HUES6 (cell line): Measurements from ENCODE around the gene XXYLT1.

Experiments used
- H3K27ac ChIP-seq: 2 replicates; pipeline ENCODE4 v1.7.0; 2013; ENCODE audit warnings: low read depth, mild to moderate bottlenecking, low read length, inconsistent platforms
- H3K27me3 ChIP-seq: 2 replicates; pipeline ENCODE4 v1.6.1; 2013; ENCODE audit warnings: low read length; ENCODE audit not compliant: control insufficient read depth, insufficient read depth
- H3K36me3 ChIP-seq: 2 replicates; pipeline ENCODE4 v1.6.1; 2013; ENCODE audit warnings: low read length; ENCODE audit not compliant: control insufficient read depth, insufficient read depth
- H3K4me1 ChIP-seq: 2 replicates; pipeline ENCODE4 v1.6.1; 2013; ENCODE audit warnings: low read length; ENCODE audit not compliant: control insufficient read depth, insufficient read depth
- H3K4me3 ChIP-seq: 2 replicates; pipeline ENCODE4 v1.5.1; 2013; ENCODE audit warnings: low read depth, low read length
- H3K9ac ChIP-seq: one replicate; pipeline ENCODE4 v1.6.1; 2013; ENCODE audit warnings: mild to moderate bottlenecking, low read length
- H3K9me3 ChIP-seq: 2 replicates; pipeline ENCODE4 v1.6.1; 2013; ENCODE audit warnings: low read depth, low read length; ENCODE audit not compliant: control insufficient read depth, insufficient read depth

Gene XXYLT1

DNA sequence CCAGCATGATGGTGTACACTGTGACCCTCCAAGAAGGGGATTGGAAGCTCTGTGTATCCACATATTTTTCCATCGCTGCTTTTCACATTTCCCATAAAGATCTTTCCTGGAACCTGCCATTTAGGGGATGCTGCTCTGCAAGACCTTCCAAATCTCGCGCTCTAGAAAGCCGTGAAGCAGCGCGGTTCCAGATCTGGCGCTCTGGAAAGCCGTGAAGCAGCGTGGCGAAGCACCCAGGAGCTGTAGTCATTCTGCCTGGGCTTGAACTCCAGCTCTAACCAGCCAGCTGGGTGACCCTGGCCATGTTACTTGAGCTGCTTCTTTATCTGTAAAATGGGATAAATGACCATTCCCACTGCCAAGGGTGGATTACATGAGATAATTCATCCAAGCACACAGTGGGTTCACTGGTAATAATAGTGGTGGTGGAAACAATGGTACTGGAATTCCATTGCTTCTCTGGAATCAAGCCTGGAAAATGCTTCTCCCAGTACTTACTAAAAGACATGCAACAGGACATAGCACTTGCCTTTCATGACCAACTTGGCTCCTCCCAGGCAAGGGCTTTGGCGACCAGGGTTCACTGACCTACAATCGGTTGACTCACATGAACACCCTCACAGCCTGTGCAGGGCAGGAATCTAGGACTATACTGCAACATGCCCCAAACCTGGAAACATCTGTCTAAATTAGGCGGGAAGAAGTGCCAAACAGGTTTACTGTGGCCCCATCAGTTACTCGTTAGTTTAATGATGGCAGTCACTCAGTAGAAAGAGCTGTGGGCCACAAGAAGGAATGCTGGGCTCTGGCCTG, 70.7 kb downstream of the XXYLT1 start:
- no peak overlapping the region for H3K27ac ChIP-seq
- no peaks in the 10 kb centered on the region for H3K9me3 ChIP-seq
- peaks cover 24% of the 10 kb centered on the region for H3K4me1 ChIP-seq
- H3K9ac ChIP-seq, result no peak overlapping the region
- H3K27me3 ChIP-seq, result no peaks in the 10 kb centered on the region
- H3K36me3 ChIP-seq, result no peaks in the 10 kb centered on the region
- H3K4me3 ChIP-seq, result no peak overlapping the region

DNA sequence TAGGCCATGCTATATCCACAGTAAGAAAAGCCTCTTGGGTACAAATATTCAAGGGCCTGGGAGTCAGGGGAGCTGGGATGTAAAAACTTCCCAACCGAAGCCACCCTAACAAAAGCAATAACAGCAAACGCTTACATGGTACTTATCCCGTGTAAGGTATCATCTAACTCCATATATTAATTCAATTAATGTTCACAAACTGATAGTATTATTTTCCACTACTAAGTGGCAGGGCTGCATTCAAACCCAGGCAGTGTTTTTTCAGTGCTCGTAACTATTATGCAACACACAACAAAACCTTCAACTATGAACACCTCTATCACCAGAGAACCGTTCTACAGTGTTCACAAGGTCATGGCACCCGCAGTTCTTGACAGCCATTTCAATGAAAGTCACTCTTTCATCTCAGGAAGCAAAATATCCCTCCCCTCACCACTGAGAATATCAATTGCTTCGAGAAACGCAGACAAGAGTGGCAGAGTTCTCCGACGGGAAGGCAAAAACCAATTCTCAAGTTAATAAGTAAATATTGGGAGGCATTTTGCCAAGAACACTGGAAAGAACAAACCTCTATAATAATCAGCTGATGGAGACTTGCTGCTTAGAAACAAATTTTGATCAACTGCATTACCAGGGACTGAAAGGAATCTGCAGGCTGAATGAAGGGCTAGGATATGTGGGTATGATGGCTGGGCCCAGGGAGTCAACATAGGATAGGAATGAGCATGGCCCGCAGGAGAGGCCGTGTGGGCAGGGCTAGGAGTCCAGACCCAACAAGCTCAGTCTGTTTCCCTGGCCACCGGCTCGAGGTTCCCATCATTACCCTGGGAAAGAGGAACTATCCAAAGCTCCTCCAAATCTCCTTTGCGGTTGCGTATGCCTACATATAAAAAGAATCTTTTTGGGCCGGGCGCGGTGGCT, 72.3 kb downstream of the XXYLT1 start:
- no peak overlapping the region for H3K9ac ChIP-seq
- no peaks in the 10 kb centered on the region for H3K27me3 ChIP-seq
- no peaks in the 10 kb centered on the region for H3K9me3 ChIP-seq
- H3K36me3 ChIP-seq, result no peaks in the 10 kb centered on the region
- H3K27ac ChIP-seq, result no peak overlapping the region
- no peak overlapping the region for H3K4me3 ChIP-seq
- H3K4me1 ChIP-seq, result peaks cover 25% of the 10 kb centered on the region

DNA sequence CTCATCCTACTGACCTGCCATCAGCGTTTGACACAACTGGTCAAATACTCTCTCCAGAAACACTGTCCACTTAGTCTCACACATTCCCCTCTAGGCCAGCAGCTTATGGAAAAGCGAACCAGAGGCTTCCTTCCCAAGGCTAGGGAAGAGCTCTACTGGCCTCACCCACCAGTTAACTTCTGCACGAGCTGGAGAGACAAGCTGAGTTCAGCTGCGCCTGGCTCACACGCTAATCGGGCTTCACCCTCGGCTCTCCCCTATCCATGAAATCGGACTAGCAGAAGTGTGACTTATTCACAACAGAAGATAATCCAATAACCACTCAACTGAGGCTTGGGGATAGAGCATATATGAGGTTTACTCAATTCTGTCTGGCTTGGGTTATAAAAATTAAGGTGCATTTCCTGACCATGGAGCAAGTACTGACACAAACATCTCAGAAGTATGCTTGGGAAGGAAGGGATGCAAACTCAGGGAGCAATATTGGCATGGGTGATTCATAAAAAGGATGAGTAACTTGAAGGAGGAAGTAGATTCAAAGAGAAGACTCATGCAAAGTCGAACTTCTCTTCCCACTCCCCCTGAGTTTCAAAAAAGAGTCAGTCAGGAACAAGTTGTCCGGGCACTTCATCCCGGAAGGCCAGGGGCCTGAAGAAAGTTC, 73.1 kb downstream of the XXYLT1 start:
- H3K27me3 ChIP-seq, result no peaks in the 10 kb centered on the region
- no peak overlapping the region for H3K9ac ChIP-seq
- H3K36me3 ChIP-seq, result no peaks in the 10 kb centered on the region
- H3K4me1 ChIP-seq, result peaks cover 25% of the 10 kb centered on the region
- H3K27ac ChIP-seq, result no peak overlapping the region
- H3K9me3 ChIP-seq, result 0 out of 2 replicates have a peak, but pooled peaks cover under 1% of the 10 kb centered on the region
- no peak overlapping the region for H3K4me3 ChIP-seq

DNA sequence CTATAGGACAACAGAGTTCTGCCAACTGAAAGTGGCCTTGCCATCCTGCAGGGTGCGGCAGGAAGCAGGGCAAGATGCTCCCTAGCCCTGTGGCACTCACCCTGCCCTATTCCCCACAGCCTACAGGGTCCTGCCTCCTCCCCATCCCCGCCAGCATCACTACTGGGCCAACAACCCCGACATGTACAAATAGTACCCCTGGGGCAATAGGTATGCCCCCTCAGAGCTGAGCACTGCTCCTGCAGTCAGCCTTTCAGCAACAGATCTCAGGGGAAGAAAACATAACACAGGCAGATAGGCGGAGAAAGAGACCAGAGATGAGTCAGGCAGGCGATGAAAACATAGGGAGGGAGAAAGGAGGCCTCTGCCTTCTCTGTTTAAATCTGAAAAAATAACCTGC, 74.7 kb downstream of the XXYLT1 start:
- Histone ChIP-seq H3K9ac (no peak overlapping the region), H3K27me3 (no peaks in the 10 kb centered on the region), H3K9me3 (peaks cover 16% of the 10 kb centered on the region), H3K4me3 (no peak overlapping the region), H3K27ac (no peak overlapping the region), H3K36me3 (no peaks in the 10 kb centered on the region), H3K4me1 (peaks cover 25% of the 10 kb centered on the region)

DNA sequence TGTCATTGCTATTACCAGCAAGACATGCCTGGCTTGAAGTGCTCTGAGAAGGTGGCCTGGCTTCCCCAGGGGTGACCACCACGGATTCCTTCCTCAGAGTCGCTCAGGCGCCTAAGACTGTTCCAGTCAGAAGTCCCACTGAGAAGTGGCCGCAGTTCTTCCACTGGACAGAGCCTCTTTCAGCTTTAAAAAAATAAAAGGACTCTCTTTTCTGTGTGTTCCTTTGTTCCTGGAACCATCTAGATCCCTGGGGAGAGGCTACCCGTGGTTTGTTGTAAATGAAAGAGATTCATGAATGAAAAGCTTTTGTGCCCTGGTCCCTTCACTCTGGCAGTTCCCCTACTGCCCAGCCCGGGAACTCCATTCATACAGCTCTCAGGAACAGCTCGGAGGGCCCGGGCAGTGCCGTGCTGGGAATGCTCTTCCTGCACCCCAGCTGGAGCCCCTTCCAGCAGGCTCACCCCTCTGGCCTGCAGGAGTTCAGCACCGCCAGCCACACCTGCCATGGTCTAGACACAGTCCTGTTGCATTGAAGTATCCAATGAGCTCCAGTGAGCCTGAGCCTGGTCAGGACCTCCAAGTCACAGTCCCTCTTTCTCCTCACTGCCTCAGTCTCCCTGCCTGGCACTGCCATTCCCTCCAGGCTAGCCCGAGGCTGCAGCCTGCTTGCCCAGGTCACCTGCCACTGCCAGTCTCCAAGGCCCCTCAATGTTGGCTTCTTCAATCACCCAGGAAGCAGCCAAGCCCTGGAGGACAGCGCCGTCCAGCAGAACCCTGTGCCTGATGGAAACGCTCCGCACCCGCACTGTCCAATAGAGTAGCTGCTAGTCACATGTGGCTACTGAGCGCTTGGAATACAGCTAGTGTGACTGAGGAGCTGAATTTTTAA, 75.4 kb downstream of the XXYLT1 start:
- no peak overlapping the region for H3K4me3 ChIP-seq
- H3K27me3 ChIP-seq, result no peaks in the 10 kb centered on the region
- H3K36me3 ChIP-seq, result no peaks in the 10 kb centered on the region
- H3K4me1 ChIP-seq, result peaks cover 25% of the 10 kb centered on the region
- no peak overlapping the region for H3K27ac ChIP-seq
- H3K9ac ChIP-seq, result no peak overlapping the region
- peaks cover 19% of the 10 kb centered on the region for H3K9me3 ChIP-seq

DNA sequence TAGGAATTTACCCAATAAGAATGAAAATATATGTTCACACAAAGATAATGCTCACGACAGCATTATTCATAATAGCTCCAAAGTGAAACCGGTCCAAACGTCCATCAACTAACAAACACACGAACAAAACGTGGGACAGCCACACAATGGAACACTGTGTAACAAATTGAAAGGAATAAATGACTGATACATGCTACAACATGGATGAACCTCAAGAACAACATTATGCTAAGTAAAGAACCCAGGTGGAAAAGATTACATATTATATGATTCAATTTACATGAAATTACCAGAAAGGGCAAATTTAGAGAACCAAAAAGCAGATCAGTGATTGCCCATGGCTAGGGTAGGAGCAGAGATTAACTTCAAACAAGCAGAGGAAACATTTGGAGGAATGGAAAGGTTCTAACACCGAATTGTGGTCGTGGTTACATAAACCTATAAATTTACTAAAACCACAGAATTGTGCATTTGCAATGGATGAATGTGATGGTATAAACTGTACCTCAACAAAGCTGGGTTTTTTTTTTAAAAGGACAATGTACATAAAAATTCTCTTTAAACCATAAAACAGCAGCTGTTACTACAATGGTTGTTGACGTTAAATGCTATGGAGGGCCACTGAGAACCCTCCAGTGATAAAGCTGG, 76.3 kb downstream of the XXYLT1 start:
- no peak overlapping the region for H3K27ac ChIP-seq
- H3K4me1 ChIP-seq, result peaks cover 25% of the 10 kb centered on the region
- no peaks in the 10 kb centered on the region for H3K36me3 ChIP-seq
- H3K9ac ChIP-seq, result no peak overlapping the region
- no peak overlapping the region for H3K4me3 ChIP-seq
- peaks cover 19% of the 10 kb centered on the region for H3K9me3 ChIP-seq
- no peaks in the 10 kb centered on the region for H3K27me3 ChIP-seq

DNA sequence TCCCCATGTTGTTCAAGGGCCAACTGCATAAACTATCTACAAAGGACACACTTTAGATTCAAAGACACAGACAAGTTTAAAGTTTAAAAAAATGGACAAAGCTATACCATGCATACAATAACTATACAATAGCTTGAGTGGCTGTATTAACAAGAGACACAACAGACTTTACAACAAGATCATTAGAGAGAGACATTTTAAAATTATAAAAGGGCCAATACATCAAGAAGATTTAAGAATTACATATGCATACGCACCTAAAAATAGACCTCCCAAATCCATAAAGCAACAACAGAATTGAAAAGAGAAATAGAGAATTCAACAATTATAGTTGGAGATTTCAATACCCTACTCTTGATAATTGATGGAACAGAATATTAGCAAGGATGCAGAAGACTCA, 79.4 kb downstream of the XXYLT1 start:
- peaks cover 39% of the 10 kb centered on the region for H3K4me1 ChIP-seq
- H3K27ac ChIP-seq, result no peak overlapping the region
- H3K4me3 ChIP-seq, result no peak overlapping the region
- no peak overlapping the region for H3K9ac ChIP-seq
- peaks cover 19% of the 10 kb centered on the region for H3K9me3 ChIP-seq
- H3K36me3 ChIP-seq, result no peaks in the 10 kb centered on the region
- H3K27me3 ChIP-seq, result no peaks in the 10 kb centered on the region

DNA sequence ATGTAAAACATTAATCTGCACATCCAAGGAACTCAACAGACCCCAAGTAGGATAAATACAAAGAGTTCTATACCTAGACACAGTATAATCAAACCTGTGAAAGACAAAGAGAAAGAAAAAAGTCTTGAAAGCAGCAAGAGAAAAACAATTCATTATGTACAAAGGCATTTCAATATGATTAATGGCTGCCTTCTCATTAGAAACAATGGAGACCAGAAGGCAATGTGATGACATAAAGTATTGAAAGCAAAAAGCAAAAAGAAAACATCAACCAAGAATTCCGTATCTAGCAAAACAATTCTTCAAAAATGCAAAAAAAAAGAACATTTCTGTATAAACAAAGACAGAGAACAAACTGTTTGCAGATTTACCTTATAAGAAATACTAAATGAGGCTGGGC, 81.1 kb downstream of the XXYLT1 start:
- H3K4me1 ChIP-seq, result peaks cover 24% of the 10 kb centered on the region
- H3K27ac ChIP-seq, result no peak overlapping the region
- peaks cover 19% of the 10 kb centered on the region for H3K9me3 ChIP-seq
- no peaks in the 10 kb centered on the region for H3K36me3 ChIP-seq
- H3K27me3 ChIP-seq, result no peaks in the 10 kb centered on the region
- no peak overlapping the region for H3K9ac ChIP-seq
- H3K4me3 ChIP-seq, result no peak overlapping the region

DNA sequence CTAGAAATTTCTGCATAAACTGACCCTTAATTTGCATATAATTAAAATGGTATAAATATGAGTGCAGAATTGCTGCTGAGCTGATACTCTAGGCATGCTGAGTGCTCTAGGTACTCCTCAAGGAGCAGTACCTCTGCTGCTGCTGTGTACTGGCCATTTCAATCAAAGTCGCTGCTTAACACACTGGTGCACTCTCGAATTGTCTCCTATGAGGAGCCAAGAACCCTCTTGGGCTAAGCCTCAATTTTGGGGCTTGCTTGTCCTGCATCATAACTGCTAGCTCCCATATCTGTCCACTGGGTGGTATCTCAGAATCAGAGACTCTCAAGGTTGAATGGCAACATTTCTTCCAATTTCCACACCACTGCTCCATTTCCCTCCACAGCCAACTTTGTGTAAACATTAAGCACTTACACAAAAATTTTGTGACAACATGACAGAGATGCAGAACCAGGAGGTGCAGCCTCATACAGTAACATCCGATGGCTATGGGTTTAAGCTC, 82.5 kb downstream of the XXYLT1 start:
- Histone ChIP-seq H3K4me1 (peaks cover 22% of the 10 kb centered on the region), H3K27ac (no peak overlapping the region), H3K9ac (no peak overlapping the region)

More for the DNA sequence above, 82.5 kb downstream of the XXYLT1 start:
- H3K4me3 ChIP-seq, result no peak overlapping the region
- no peaks in the 10 kb centered on the region for H3K27me3 ChIP-seq
- H3K36me3 ChIP-seq, result no peaks in the 10 kb centered on the region
- peaks cover 19% of the 10 kb centered on the region for H3K9me3 ChIP-seq
